Skeletal muscle tissue (tissue), 4 donors: ENCODE results near the gene AGTPBP1. TPM values are rescaled to one million over a fixed set of nuclear protein-coding genes. Genes with fewer than 3 reads are reported as not detected.

Experiments used
- H3K27ac ChIP-seq: one replicate; pipeline ENCODE4 v1.7.0; 2013; ENCODE audit warnings: mild to moderate bottlenecking, low read depth, low read length, inconsistent platforms
- H3K27me3 ChIP-seq, 3 donors: one replicate each; pipeline ENCODE4 v1.7.0; 2013; ENCODE audit warnings: low read length in 3 of 3; ENCODE audit not compliant: control insufficient read depth in 3 of 3, insufficient read depth in 3 of 3
- H3K36me3 ChIP-seq, 3 donors: one replicate each; pipeline ENCODE4 v1.7.0; 2013; ENCODE audit warnings: low read length in 3 of 3; ENCODE audit not compliant: control insufficient read depth in 3 of 3, insufficient read depth in 3 of 3
- H3K4me1 ChIP-seq, 3 donors: one replicate each; pipeline ENCODE4 v1.7.0; 2013; ENCODE audit warnings: low read length in 3 of 3, mild to moderate bottlenecking in 3 of 3; ENCODE audit not compliant: control insufficient read depth in 3 of 3, insufficient read depth in 3 of 3
- H3K4me3 ChIP-seq, 3 donors: one replicate each; pipeline ENCODE4 v1.7.0; 2013; ENCODE audit warnings: low read length in 3 of 3
- H3K9ac ChIP-seq, 3 donors: one replicate each; pipeline ENCODE4 v1.7.0; 2013; ENCODE audit warnings: low read length in 3 of 3, mild to moderate bottlenecking in 3 of 3, moderate library complexity in 2 of 3, low read depth in 1 of 3
- H3K9me3 ChIP-seq, 3 donors: one replicate each; pipeline ENCODE4 v1.7.0; 2013; ENCODE audit warnings: low read length in 3 of 3; ENCODE audit not compliant: control insufficient read depth in 3 of 3
- total RNA-seq: library from RNA; depleted of rRNA; stranded (reverse); fragments of >200 nt; gene quantifications from one replicate; pipeline ENCODE4 v1.2.3, GENCODE V29; 2014
- donor health status: Osteomylitis.

Gene AGTPBP1
- total RNA-seq, 1 donor from 2014 or later = 37.6 TPM

GRCh38 chr9:85702726-85703289, 38.9 kb downstream of the AGTPBP1 start:
- Histone ChIP-seq H3K4me3 (no peak overlapping the region), H3K9me3 (no peaks in the 10 kb centered on the region), H3K9ac (no peak overlapping the region), H3K27me3 (no peaks in the 10 kb centered on the region), H3K4me1 (peaks cover 0 to 11% (median 9%) of the 10 kb centered on the region in 3 donors), H3K27ac (no peak overlapping the region), H3K36me3 (no peaks in the 10 kb centered on the region)

GRCh38 chr9:85702191-85702590, 39.6 kb downstream of the AGTPBP1 start:
- Histone ChIP-seq H3K9ac (no peak overlapping the region), H3K27me3 (no peaks in the 10 kb centered on the region)

DNA sequence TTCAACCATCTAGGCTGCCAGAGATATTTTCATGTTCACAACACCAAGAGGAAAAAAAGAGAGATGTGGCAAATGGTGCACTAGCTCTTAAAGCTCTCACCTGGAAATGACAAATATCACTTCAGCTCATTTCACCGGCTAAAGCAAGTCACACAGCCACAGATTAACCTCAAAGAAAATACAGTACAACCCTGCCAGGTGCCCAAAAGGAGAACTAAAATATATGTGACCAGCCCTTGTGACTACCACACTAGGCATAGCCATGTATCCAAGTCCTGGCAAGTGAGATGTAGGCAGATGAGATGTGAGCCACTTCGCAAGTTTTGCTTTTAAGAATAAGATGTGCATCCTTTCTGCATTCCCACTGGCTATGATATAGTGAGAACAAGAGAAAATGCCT, 41.4 kb downstream of the AGTPBP1 start:
- no peaks in the 10 kb centered on the region for H3K36me3 ChIP-seq
- H3K27ac ChIP-seq = no peak overlapping the region
- H3K9ac ChIP-seq = no peak overlapping the region
- no peaks in the 10 kb centered on the region for H3K9me3 ChIP-seq
- H3K27me3 ChIP-seq = no peaks in the 10 kb centered on the region
- H3K4me1 ChIP-seq = peaks cover 0 to 11% (median 9%) of the 10 kb centered on the region in 3 donors
- no peak overlapping the region for H3K4me3 ChIP-seq

More at GRCh38 chr9:85702191-85702590, 39.6 kb downstream of the AGTPBP1 start:
- no peak overlapping the region for H3K27ac ChIP-seq
- H3K9me3 ChIP-seq = no peaks in the 10 kb centered on the region
- H3K4me1 ChIP-seq = peaks cover 0 to 11% (median 9%) of the 10 kb centered on the region in 3 donors
- H3K36me3 ChIP-seq = no peaks in the 10 kb centered on the region
- no peak overlapping the region for H3K4me3 ChIP-seq

DNA sequence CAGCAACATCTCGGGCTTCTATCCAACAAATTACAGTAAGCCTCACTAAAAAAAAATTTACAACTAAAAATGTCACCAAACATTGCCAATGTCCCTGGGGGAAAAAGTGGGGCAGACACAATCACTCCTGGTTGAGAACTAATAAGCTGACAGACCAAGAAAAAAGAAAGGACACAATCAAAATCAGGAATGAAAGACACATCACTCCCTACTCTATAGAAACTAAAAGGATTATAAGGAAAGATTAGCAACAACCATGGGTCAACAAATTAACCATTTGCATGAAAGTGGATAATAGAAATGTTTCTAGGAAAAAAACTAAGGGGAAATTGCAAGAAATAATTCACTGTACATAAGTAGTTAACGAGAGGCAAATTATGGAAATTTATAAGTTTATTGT, 53.4 kb downstream of the AGTPBP1 start:
- peaks cover 0 to 5% (median 0%) of the 10 kb centered on the region in 3 donors for H3K36me3 ChIP-seq

GRCh38 chr9:85685081-85685480, 56.7 kb downstream of the AGTPBP1 start:
- Histone ChIP-seq H3K9ac (no peak overlapping the region), H3K4me1 (no peaks in the 10 kb centered on the region), H3K9me3 (no peaks in the 10 kb centered on the region), H3K4me3 (no peak overlapping the region), H3K27me3 (no peaks in the 10 kb centered on the region), H3K36me3 (no peaks in the 10 kb centered on the region), H3K27ac (no peak overlapping the region)

More for the DNA sequence above, 53.4 kb downstream of the AGTPBP1 start:
- Histone ChIP-seq H3K4me3 (no peak overlapping the region), H3K9ac (no peak overlapping the region), H3K4me1 (no peaks in the 10 kb centered on the region), H3K27me3 (no peaks in the 10 kb centered on the region), H3K9me3 (no peaks in the 10 kb centered on the region), H3K27ac (no peak overlapping the region)

DNA sequence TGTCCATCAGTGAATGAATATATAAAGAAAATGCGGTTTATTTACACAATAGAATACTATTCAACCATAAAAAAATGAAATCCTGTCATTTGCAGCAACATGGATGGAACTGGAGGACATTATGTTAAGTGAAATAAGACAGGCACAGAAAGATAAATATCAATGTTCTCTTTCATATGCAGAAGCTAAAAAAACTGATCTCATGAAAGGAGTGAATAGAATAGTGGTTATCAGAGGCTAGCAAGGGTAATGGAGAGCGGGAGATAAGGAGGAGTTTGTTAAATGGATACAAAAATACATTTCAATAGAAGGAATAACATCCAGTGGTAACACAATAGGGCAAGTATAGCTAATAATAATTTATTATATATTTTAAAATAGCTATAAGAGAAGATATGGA, 65.0 kb downstream of the AGTPBP1 start:
- H3K4me3 ChIP-seq = no peak overlapping the region
- H3K4me1 ChIP-seq = no peaks in the 10 kb centered on the region
- H3K27me3 ChIP-seq = no peaks in the 10 kb centered on the region
- no peak overlapping the region for H3K9ac ChIP-seq
- peaks cover 0 to 11% (median 0%) of the 10 kb centered on the region in 3 donors for H3K36me3 ChIP-seq
- no peaks in the 10 kb centered on the region for H3K9me3 ChIP-seq
- H3K27ac ChIP-seq = no peak overlapping the region

- Histone ChIP-seq H3K27me3 (no peaks in the 10 kb centered on the region), H3K27ac (no peak overlapping the region), H3K9me3 (no peaks in the 10 kb centered on the region), H3K9ac (no peak overlapping the region), H3K4me1 (no peaks in the 10 kb centered on the region), H3K4me3 (no peak overlapping the region), H3K36me3 (peaks cover 0 to 7% (median 6%) of the 10 kb centered on the region in 3 donors)
These were observed 74.4 kb downstream of the AGTPBP1 start for GRCh38 chr9:85667374-85667773.

GRCh38 chr9:85666086-85666485, 75.7 kb downstream of the AGTPBP1 start:
- Histone ChIP-seq H3K27me3 (no peaks in the 10 kb centered on the region), H3K4me1 (no peaks in the 10 kb centered on the region), H3K9me3 (no peaks in the 10 kb centered on the region), H3K36me3 (peaks cover 0 to 7% (median 0%) of the 10 kb centered on the region in 3 donors), H3K27ac (no peak overlapping the region), H3K9ac (peak overlapping the region in 1 of 3 donors; percentile 7), H3K4me3 (no peak overlapping the region)

GRCh38 chr9:85662573-85662972, 79.2 kb downstream of the AGTPBP1 start:
- Histone ChIP-seq H3K4me1 (no peaks in the 10 kb centered on the region), H3K9me3 (no peaks in the 10 kb centered on the region), H3K27me3 (no peaks in the 10 kb centered on the region), H3K36me3 (no peaks in the 10 kb centered on the region), H3K27ac (no peak overlapping the region), H3K4me3 (no peak overlapping the region), H3K9ac (no peak overlapping the region)

- H3K9ac ChIP-seq = no peak overlapping the region
- peaks cover 0 to 4% (median 2%) of the 10 kb centered on the region in 3 donors for H3K36me3 ChIP-seq
- H3K9me3 ChIP-seq = no peaks in the 10 kb centered on the region
- H3K27ac ChIP-seq = no peak overlapping the region
- H3K27me3 ChIP-seq = no peaks in the 10 kb centered on the region
- H3K4me1 ChIP-seq = no peaks in the 10 kb centered on the region
- H3K4me3 ChIP-seq = no peak overlapping the region
These were observed 83.0 kb downstream of the AGTPBP1 start for GRCh38 chr9:85658716-85659115.
